CD4-positive, alpha-beta T cell treated with Interleukin-15 for 4 hours (primary cell): Measurements from ENCODE around the gene DUOXA1.

Source experiments
- DNase-seq: peaks from one replicate; pipeline ENCODE4 v3.0.0-alpha.2; 2020; ENCODE audit warnings: low spot score

The DUOXA1 gene, protein sequence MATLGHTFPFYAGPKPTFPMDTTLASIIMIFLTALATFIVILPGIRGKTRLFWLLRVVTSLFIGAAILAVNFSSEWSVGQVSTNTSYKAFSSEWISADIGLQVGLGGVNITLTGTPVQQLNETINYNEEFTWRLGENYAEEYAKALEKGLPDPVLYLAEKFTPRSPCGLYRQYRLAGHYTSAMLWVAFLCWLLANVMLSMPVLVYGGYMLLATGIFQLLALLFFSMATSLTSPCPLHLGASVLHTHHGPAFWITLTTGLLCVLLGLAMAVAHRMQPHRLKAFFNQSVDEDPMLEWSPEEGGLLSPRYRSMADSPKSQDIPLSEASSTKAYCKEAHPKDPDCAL

DNA sequence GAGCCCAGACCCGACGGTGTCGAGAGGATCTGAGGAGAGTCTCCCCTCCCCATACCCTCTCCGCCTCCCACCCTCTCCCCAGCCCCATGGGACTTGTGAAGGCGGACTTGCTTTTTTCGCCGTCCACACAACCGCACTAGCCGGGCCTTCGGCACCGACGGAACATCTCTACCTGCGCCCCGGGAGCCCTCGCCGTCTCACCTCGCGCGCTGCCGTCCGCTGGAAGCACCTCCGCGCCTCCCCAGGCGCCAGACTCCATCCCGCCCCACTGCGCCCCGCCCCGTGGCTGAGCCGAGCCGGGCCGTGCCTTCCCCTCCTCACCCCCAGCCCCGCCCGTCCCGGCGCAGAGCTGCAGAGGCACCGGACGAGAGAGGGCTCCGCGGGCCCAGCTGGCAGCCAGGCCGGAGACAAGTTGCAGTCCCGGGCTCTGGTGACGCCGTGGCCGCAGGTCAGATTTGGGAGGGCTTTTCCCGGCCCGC is at the start of gene DUOXA1, which contains the start of gene DUOX1:
TSS of gene DUOXA1 (minus strand) at position 229 of the 479 bp plus-strand sequence. CDS start 6,865 bp downstream, outside the sequence.
TSS of gene DUOX1 (plus strand) at position 344 of the 479 bp plus-strand sequence. CDS start 1,973 bp downstream, outside the sequence.
- no peak for DNase-seq

- no peak for DNase-seq
Observed at GRCh38 chr15:45177285-45177684, 47.6 kb upstream of the DUOXA1 start.

DNA sequence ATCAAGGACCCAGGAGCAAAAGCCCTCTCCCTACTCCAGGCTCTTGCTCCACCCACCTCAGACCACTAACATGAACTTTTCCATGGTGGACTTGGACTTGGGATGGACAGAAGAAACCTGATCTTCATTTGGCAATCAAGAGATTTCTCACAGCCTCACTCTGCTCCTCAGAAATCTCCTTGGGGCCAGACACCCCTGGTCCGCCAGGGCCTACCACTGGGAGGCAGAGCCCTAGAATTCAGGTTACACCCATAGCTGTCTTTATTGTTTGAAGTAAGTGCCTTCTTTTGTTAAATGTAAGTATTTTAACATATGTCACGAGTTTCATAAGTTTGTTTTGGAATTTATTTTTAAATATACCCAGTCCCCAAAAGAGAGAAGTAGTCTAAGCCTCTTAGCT is 44.9 kb upstream of the DUOXA1 start:
- no peak for DNase-seq

- DNase-seq, result no peak
Observed at GRCh38 chr15:45174069-45174468, 44.4 kb upstream of the DUOXA1 start.

DNA sequence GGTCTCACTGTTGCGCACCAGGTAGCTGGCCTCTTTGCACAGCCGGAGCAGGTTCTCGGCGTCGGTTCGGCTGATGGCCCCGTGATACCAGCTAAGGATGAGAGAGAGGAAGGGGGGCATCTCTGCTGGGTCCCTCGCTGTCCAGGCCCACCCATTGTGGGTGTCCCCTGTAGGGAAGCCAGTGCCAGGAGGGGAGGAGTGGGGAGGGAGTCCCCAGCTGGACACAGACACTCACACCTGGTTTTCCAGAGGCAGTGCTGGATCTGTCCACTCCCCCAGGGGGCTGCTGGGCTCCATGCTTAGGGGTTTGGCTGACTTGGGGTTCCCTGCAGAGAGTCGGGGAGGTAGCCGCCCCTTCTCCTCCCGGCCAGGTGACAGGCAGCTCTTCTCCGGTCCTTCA is 42.2 kb upstream of the DUOXA1 start:
- DNase-seq, result no peak

DNA sequence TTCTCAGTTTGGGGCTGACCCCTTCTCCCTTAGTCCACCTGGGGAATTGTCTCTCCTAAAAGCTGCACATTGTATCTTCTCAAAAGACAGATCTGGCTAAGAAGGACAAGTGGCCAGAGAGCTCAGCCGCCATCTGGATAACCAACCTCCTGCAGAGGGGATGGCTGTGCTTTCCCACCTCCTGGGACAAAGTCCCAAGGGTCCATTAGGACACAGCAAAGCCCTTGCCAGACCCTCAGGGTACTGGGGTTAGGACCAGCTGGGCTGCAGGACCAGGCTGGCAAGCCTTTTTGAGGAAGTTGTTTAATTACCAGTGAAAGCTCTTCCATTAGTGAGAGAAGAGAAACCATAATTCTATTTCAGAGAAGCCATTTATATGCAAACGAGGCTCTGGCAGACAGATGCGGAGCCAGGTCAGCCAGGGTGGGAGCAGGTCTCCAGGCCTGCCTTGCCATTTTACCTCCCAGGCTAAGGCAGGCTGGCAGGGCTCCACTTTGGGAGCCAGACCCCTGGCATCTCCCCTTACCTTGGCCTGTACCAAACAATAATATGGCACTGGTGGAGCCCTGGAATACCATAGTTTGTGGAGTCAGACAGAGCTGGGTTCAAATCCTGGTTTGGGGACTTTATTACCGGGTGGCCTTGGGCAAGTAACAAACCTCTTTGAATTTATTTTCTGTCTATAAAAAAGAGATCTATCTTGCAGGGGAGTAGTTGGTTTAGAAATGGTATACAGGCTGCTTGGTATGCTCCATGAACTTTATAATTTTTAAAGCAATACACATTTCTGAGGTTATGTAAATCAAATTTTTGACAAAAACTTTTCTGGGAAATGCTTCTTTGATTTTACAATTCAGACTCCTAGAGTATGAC is 40.2 kb upstream of the DUOXA1 start:
- DNase-seq, result no peak

DNA sequence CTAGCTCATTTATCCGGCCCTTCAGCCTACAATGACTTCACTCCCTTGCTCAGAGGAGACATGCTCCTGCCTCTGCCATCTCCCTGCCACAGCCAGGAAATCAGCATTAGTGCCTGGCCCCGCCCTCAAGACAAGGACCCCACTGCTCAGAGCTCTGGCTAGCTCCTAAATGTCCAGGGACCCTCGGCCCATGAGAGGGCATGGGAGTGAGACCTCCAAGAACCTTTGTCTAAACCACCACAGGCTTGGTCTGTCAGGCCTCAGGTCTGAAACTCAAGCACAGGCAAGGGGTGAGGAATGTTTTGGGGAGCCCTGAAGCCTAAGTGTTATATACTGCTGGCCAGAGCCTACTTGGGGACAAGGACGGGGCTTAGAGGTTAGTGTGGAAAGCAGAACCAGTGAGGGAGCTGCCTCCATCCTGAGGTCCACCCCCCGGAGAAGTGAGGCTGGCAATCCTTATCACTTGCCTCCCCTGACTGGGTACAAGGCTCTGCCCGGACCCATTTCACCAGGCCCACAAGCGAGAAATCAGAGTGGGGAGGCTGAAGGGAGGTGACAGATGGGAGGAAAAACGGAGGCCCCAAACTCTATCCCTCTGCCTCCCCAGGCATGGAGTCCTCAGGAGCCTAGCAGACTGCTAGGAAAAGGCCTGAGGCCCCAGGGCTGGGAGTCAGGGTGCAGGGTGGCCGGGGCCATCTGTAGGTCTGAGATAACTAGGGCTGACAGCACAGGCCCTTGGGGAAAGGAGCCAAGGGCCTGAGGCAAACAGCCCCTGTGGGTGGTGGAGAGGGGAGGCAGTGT is 39.3 kb upstream of the DUOXA1 start:
- DNase-seq, result no peak

DNA sequence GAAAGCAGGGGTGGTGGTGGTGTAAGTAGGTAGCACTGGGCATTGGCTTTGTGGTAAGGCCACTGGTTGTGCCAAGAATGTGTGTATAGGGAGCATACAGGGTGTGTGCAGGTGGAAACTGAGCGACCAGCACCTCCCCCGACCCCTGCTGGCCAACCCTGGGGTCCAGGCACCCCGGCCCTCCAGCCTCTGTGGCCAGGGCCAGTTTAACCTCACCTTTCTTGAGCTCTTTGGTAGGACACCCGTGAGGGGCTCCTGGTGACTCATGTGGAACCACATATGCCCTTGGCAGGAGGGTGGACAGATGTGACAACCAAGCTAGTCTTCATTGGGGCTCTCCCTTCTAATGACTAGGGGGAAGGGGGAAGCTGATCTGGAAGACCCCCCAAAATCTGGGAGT is 38.6 kb upstream of the DUOXA1 start:
- DNase-seq, result no peak

- no peak for DNase-seq
Observed at GRCh38 chr15:45167631-45168205, 38.0 kb upstream of the DUOXA1 start.

GRCh38 chr15:45166834-45167630 is 37.4 kb upstream of the DUOXA1 start:
- peak; percentile 87 for DNase-seq

DNA sequence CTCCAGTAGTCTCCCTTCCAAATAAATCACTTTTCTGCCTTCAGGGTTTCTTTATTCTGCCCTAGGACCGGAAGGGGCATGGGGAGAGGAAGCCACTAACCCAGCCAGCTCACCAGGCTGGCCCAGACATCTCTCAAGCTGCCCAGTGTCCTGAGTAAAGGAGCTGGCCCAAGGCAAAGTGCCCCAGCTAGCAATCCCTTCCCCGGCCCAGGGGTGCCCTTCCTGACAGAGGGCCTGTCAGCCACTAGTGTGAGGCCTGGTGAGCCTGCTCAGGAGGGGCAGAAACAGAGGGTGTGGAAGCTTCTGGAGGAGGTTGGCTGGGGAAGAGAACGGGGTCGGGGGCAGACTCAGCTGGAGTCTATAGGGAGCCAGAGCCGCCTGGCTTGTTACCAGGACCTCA is 35.9 kb upstream of the DUOXA1 start:
- no peak for DNase-seq

DNA sequence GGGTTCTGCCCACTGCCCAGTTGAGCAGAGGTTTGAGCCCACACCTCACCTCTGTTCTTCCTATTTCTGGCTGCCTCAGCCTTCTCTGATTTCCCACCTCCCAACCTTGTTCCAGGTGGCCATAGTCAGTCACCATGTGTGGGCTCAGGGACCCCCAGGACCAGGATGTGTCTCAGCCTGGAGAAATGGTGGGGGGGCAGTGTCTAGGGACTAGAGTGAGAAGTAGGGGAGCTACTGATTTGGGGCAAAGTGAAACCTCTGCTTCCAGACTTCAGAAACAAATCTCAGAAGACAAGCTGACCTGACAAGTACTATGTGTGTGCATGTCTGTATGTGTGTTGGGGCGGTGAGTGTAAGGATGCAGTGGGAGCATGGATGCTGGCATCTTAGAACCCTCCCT is 35.2 kb upstream of the DUOXA1 start:
- DNase-seq, result no peak

- DNase-seq, result no peak
Observed at GRCh38 chr15:45163508-45163856, 33.8 kb upstream of the DUOXA1 start.

DNA sequence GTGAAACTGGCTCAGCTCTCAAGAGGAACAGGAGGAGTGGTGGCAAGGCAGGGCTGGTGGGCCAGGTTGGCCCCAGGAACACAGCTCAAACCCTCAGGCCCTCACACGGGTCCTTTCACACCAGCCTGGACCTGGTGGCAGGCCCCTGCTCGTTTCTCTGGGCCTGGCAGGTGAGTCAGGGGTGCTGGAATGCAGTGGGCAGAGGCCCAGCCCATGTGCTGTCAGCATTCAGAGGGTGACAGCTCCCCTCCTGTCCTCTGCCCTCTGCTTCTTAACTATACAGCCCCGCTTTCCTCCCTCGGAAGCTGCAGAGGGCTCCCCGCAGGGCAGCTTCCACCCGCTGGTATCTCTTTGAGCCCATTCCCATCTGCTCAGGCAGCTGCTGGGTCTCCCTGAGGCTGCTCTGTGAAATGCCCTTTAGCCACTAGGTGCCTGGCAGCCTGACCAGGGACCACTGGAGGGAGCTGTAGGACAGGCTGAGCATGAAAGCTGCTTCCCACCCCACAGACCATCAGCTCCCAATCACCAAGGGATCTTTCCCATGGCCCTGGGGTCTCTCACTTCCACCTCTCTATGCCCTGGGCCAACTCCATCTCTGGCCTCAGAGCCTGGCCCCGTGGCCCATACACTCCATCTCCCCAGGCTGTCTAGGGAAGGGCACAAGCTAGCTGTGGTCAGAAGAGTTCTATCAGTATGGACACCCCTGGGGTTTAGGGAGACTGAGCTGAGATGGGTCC is 33.3 kb upstream of the DUOXA1 start:
- DNase-seq, result peak; percentile 64

DNA sequence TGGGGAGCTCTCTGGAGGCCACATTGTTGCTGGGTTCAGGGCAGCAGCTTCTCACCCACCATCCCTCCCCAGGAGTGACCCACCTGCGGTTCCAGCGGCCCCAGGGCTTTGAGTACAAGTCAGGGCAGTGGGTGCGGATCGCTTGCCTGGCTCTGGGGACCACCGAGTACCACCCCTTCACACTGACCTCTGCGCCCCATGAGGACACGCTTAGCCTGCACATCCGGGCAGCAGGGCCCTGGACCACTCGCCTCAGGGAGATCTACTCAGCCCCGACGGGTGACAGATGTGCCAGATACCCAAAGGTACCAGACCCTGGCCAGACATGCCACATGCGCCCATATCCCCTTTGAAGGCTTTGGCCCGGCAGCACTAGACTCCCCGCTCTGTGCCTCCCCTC is 32.0 kb upstream of the DUOXA1 start:
- DNase-seq, result no peak

DNA sequence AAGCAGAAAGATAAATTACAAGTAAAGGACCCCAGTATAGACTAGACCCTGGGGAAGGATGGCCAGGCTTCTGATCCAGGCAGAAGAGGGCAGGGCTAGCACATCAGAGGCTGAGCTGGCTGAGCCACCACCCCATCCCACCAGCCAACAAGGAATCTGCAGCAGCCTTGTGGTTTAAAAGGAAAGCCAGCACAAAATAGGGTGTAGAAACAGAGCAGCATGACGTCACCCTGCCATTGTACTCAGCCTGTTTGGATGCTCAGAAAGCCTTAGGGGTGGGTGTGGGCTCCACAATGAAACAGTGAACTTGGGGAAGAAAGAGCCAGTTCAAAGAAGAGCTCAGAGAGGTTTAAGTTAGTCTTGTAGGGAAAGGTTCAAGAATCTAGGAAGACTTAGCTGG is 28.3 kb upstream of the DUOXA1 start:
- no peak for DNase-seq

DNA sequence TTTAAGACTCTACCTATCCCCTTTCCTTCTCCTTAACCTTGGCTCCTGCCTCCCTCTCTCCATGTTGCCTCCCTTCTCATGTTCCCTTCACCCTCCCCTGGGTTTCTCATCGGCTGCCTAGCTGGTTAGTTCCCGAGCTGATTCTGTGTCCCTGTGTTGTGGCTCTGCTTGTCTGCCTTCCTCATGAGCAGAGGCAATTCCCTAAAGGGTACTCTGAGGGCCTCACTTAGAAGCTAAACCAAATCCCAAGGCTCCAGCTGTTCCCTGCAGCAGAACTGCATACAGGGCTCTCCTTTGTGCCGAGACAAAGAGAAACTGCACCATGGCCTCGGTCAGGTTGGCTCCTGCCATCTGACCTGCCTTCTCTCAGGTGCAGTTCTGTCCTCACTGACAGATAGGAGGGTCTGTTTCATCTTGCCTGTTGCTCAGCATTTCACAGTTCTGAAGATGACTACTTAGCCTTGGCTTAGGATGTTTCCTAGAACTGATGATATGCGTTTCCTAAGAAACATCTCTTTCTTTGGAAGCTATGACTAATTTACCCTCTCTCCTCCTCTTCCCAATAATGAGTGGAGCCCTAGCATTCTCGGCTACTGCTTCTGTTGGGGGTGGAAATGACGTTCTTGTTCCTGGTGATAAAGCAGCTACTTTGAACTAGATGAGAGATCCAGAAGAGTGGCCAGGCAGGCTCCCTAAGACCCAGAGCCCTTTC is 27.2 kb upstream of the DUOXA1 start:
- DNase-seq, result no peak

- no peak for DNase-seq
Observed at GRCh38 chr15:45155739-45156138, 26.1 kb upstream of the DUOXA1 start.

DNA sequence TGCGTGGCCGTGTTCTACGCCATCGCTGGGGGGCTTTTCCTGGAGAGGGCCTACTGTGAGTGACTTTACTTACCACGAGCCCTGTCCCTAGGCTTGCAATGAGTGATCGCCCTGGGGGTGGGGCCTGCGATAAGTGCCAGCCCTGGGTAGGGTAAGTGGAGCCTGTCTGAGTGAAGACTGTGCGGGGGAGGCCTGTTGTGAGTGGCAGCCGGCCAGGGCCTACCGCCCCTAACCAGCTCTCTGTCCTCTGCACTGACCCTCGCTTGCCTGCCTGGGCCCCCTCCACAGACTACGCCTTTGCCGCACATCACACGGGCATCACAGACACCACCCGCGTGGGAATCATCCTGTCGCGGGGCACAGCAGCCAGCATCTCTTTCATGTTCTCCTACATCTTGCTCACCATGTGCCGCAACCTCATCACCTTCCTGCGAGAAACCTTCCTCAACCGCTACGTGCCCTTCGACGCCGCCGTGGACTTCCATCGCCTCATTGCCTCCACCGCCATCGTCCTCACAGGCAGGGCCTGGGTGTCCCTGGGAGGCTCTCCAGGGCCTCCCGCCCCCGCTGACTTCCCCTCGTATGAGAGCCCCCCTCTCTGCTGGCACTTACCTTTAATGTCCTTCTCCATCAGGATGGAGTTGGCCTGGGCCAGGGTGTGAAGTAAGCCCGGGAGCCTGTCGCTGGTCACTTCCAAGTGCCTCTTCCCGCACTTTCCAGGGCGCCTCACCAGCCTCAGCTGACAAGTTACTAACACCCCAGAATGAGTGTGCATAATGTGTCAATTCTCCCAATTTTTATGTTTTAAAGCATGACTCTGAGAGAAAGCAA is 22.5 kb upstream of the DUOXA1 start:
- DNase-seq, result no peak
